GM21423 (cell line): Measurements from ENCODE around the gene CACNG7.
"Not testable (repeated sequence)": the region's sequence is repeated elsewhere in the genome, so short reads cannot be mapped to it uniquely, and the experiment has no call there.

Source experiments
- ATAC-seq: cut with Tn5 transposase; IDR thresholded peaks from one replicate; pipeline ENCODE4 v1.9.1; 2021; ENCODE audit warnings: mild to moderate bottlenecking, moderate library complexity; ENCODE audit not compliant: unreplicated experiment

Gene CACNG7

GRCh38 chr19:53908935-53909415 is at the start of gene CACNG7:
Gene CACNG7 (plus strand): TSS chr19:53909278. CDS start chr19:53912832, 3,554 bp downstream.
- no peak for ATAC-seq

- ATAC-seq, result no peak
Measured at GRCh38 chr19:53864308-53864836, 44.7 kb upstream of the CACNG7 start.

GRCh38 chr19:53865523-53865917 is 43.6 kb upstream of the CACNG7 start:
- no peak for ATAC-seq

GRCh38 chr19:53865918-53866864 is 42.9 kb upstream of the CACNG7 start:
- no peak for ATAC-seq

GRCh38 chr19:53866865-53867224 is 42.2 kb upstream of the CACNG7 start:
- ATAC-seq, result no peak

GRCh38 chr19:53867225-53868090 is 41.6 kb upstream of the CACNG7 start, which contains the start of gene MYADM:
Gene MYADM (plus strand): TSS chr19:53867883. CDS start chr19:53873530, 5,647 bp downstream.
- peak; percentile 79 for ATAC-seq

- ATAC-seq, result no peak
Measured at GRCh38 chr19:53868091-53868891, 40.8 kb upstream of the CACNG7 start.

- ATAC-seq, result peak; percentile 32
Measured at GRCh38 chr19:53868892-53869804, 39.9 kb upstream of the CACNG7 start.

GRCh38 chr19:53869805-53870484 is 39.1 kb upstream of the CACNG7 start:
- ATAC-seq, result not testable (repeated sequence)

- no peak for ATAC-seq
Measured at GRCh38 chr19:53870485-53870844, 38.6 kb upstream of the CACNG7 start.

GRCh38 chr19:53871454-53871853 is 37.6 kb upstream of the CACNG7 start:
- no peak for ATAC-seq

GRCh38 chr19:53872762-53873161 is 36.3 kb upstream of the CACNG7 start:
- ATAC-seq, result no peak

GRCh38 chr19:53873773-53874605 is 35.1 kb upstream of the CACNG7 start:
- no peak for ATAC-seq

- ATAC-seq, result no peak
Measured at GRCh38 chr19:53874606-53874990, 34.5 kb upstream of the CACNG7 start.

- no peak for ATAC-seq
Measured at GRCh38 chr19:53875602-53876325, 33.3 kb upstream of the CACNG7 start.

GRCh38 chr19:53876651-53877224 is 32.3 kb upstream of the CACNG7 start:
- no peak for ATAC-seq

GRCh38 chr19:53877361-53877766 is 31.7 kb upstream of the CACNG7 start:
- ATAC-seq, result no peak
